Neuronal stem cell (in vitro differentiated cells): ENCODE data around the gene GPBAR1.

Experiments used
- DNase-seq: peaks from one replicate; pipeline ENCODE4 v3.0.0-alpha.2; 2013; ENCODE audit warnings: low spot score
- H2AFZ ChIP-seq: one replicate; pipeline ENCODE4 v1.6.1; 2013; ENCODE audit warnings: mild to moderate bottlenecking, low read length, inconsistent platforms
- H2AK5ac ChIP-seq: 2 replicates; pipeline ENCODE4 v1.6.1; 2013; ENCODE audit warnings: low read depth, mild to moderate bottlenecking, inconsistent platforms, low read length, moderate library complexity, mixed read lengths
- H2BK120ac ChIP-seq: 2 replicates; pipeline ENCODE4 v1.6.1; 2013; ENCODE audit warnings: low read depth, mild to moderate bottlenecking, inconsistent platforms, low read length, moderate library complexity, mixed read lengths
- H2BK12ac ChIP-seq: one replicate; pipeline ENCODE4 v1.6.1; 2013; ENCODE audit warnings: low read length, inconsistent platforms
- H2BK15ac ChIP-seq: 2 replicates; pipeline ENCODE4 v1.6.1; 2013; ENCODE audit warnings: mild to moderate bottlenecking, low read length, inconsistent platforms, mixed read lengths
- H2BK5ac ChIP-seq: one replicate; pipeline ENCODE4 v1.6.1; 2013; ENCODE audit warnings: inconsistent platforms, mild to moderate bottlenecking, low read length, moderate library complexity
- H3K14ac ChIP-seq: one replicate; pipeline ENCODE4 v1.6.1; 2013; ENCODE audit warnings: low read length, inconsistent platforms
- H3K18ac ChIP-seq: 2 replicates; pipeline ENCODE4 v1.6.1; 2013; ENCODE audit warnings: low read length, inconsistent platforms
- H3K23ac ChIP-seq: 2 replicates; pipeline ENCODE4 v1.6.1; 2013; ENCODE audit warnings: low read depth, mild to moderate bottlenecking, mixed read lengths, low read length, inconsistent platforms; ENCODE audit not compliant: poor library complexity
- H3K27ac ChIP-seq: replicated peaks from 3 replicates; pipeline ENCODE4 v1.5.1; 2013; ENCODE audit warnings: low read length, inconsistent platforms
- H3K27me3 ChIP-seq, 3 experiments: 2 replicates each; pipeline ENCODE4 v1.6.1; 2013; ENCODE audit warnings: low read length in 3 of 3, mild to moderate bottlenecking in 2 of 3, inconsistent platforms in 1 of 3, low read depth in 1 of 3, mixed read lengths in 1 of 3, moderate library complexity in 1 of 3; ENCODE audit not compliant: control insufficient read depth in 3 of 3, insufficient read depth in 3 of 3
- H3K36me3 ChIP-seq, 2 donors: replicated peaks in 1 of 2; 2 replicates each; pipeline ENCODE4 v1.6.1; 2013; ENCODE audit warnings: low read length in 2 of 2; ENCODE audit not compliant: control insufficient read depth in 2 of 2, insufficient read depth in 2 of 2
- H3K4ac ChIP-seq: 2 replicates; pipeline ENCODE4 v1.6.1; 2013; ENCODE audit warnings: inconsistent platforms, mild to moderate bottlenecking, low read length, moderate library complexity
- H3K4me1 ChIP-seq, 2 donors: 1 replicate in 1 of 2; 2 replicates in 1 of 2; pipeline ENCODE4 v1.6.1; 2013; ENCODE audit warnings: low read length in 2 of 2, low read depth in 1 of 2; ENCODE audit not compliant: control insufficient read depth in 2 of 2, insufficient read depth in 1 of 2
- H3K4me2 ChIP-seq: one replicate; pipeline ENCODE4 v1.6.1; 2013; ENCODE audit warnings: mild to moderate bottlenecking, low read length, inconsistent platforms; ENCODE audit not compliant: insufficient read depth, poor library complexity, severe bottlenecking
- H3K4me3 ChIP-seq, 2 donors: 2 replicates each; pipeline ENCODE4 v1.5.1; 2013; ENCODE audit warnings: low read length in 2 of 2, mild to moderate bottlenecking in 2 of 2, inconsistent platforms in 1 of 2, moderate library complexity in 1 of 2
- H3K79me1 ChIP-seq: one replicate; pipeline ENCODE4 v1.6.1; 2013; ENCODE audit warnings: low read depth, mild to moderate bottlenecking, inconsistent platforms, low read length, moderate library complexity
- H3K9ac ChIP-seq: one replicate; pipeline ENCODE4 v1.6.1; 2013; ENCODE audit warnings: mild to moderate bottlenecking, low read depth, low read length, inconsistent platforms; ENCODE audit not compliant: poor library complexity
- H3K9me3 ChIP-seq, 2 donors: replicated peaks in 1 of 2; 2 replicates each; pipeline versions ENCODE3 to v1.6.1; 2013; ENCODE audit warnings: low read length in 2 of 2, mild to moderate bottlenecking in 2 of 2, inconsistent platforms in 1 of 2, low read depth in 1 of 2, mixed read lengths in 1 of 2, moderate library complexity in 1 of 2; ENCODE audit not compliant: control insufficient read depth in 2 of 2, insufficient read depth in 1 of 2
- H4K8ac ChIP-seq: one replicate; pipeline ENCODE4 v1.6.1; 2013; ENCODE audit warnings: low read depth, mild to moderate bottlenecking, inconsistent platforms, low read length, moderate library complexity
- H4K91ac ChIP-seq: one replicate; pipeline ENCODE4 v1.6.1; 2013; ENCODE audit warnings: low read length, low read depth, mild to moderate bottlenecking, inconsistent platforms; ENCODE audit not compliant: poor library complexity
- WGBS, 2 donors: extraction: QIAGEN DNeasy Blood & Tissue Kit; methylation state at CpG; one replicate each; pipeline ENCODE4 v1.1.7; 2013; ENCODE audit warnings: missing lambda C conversion rate in 2 of 2, mixed read lengths in 1 of 2; ENCODE audit not compliant: insufficient read length in 2 of 2, insufficient replicate concordance in 1 of 2; ENCODE audit errors: extremely low coverage in 2 of 2; 5-methylcytosine and 5-hydroxymethylcytosine counted together

GPBAR1 gene

GRCh38 chr2:218217360-218218267, 43.2 kb upstream of the GPBAR1 start:
- Histone ChIP-seq H2BK120ac (no peak overlapping the region), H2BK5ac (peak overlapping the region; percentile 96), H3K4ac (no peak overlapping the region), H3K9me3 (no peaks in the 10 kb centered on the region), H3K18ac (peak overlapping the region; percentile 97), H3K4me2 (peak overlapping the region; percentile 59), H3K23ac (peak overlapping the region; percentile 90), H3K14ac (peak overlapping the region; percentile 84), H2AK5ac (peak overlapping the region; percentile 93), H2BK12ac (no peak overlapping the region), H3K79me1 (peaks cover 7% of the 10 kb centered on the region), H3K27me3 (no peaks in the 10 kb centered on the region), H2BK15ac (no peak overlapping the region), H3K9ac (peak overlapping the region; percentile 95), H4K91ac (no peak overlapping the region), H3K4me3 (peak overlapping the region; percentile 90 to 100), H2AFZ (peak overlapping the region; percentile 91), H3K27ac (peak overlapping the region; percentile 23), H4K8ac (no peak overlapping the region), H3K4me1 (peaks cover 2 to 4% of the 10 kb centered on the region in 2 donors), H3K36me3 (peaks cover 0 to 33% of the 10 kb centered on the region in 2 donors)
- peak; percentile 31 for DNase-seq
- WGBS, 2 donors, result no CpG with 5 or more reads among the region's 47 CpGs

- no peak overlapping the region for H2AFZ ChIP-seq
Measured at GRCh38 chr2:218218268-218219185, 42.3 kb upstream of the GPBAR1 start.

GRCh38 chr2:218219934-218220333, 40.9 kb upstream of the GPBAR1 start:
- no peaks in the 10 kb centered on the region for H3K9me3 ChIP-seq
- no peak overlapping the region for H2AK5ac ChIP-seq
- no peak overlapping the region for H3K14ac ChIP-seq
- no CpG with 5 or more reads among the region's 2 CpGs for WGBS, 2 donors
- no peak overlapping the region for H3K18ac ChIP-seq
- H2AFZ ChIP-seq, result no peak overlapping the region
- H2BK5ac ChIP-seq, result no peak overlapping the region
- no peak overlapping the region for H4K91ac ChIP-seq
- no peak overlapping the region for H3K27ac ChIP-seq
- H3K9ac ChIP-seq, result no peak overlapping the region
- peaks cover 7% of the 10 kb centered on the region for H3K79me1 ChIP-seq
- H3K36me3 ChIP-seq, result peaks cover 0 to 57% of the 10 kb centered on the region in 2 donors
- peaks cover 2 to 4% of the 10 kb centered on the region in 2 donors for H3K4me1 ChIP-seq
- H3K4ac ChIP-seq, result no peak overlapping the region
- no peak for DNase-seq
- H4K8ac ChIP-seq, result no peak overlapping the region
- H3K27me3 ChIP-seq, result peaks cover 0 to 2% (median 0%) of the 10 kb centered on the region in 3 experiments
- no peak overlapping the region for H2BK12ac ChIP-seq
- no peak overlapping the region for H3K4me2 ChIP-seq
- H2BK120ac ChIP-seq, result no peak overlapping the region
- no peak overlapping the region for H3K4me3 ChIP-seq
- no peak overlapping the region for H2BK15ac ChIP-seq
- no peak overlapping the region for H3K23ac ChIP-seq

More at GRCh38 chr2:218218268-218219185, 42.3 kb upstream of the GPBAR1 start:
- Histone ChIP-seq H4K91ac (no peak overlapping the region), H2BK5ac (no peak overlapping the region), H3K79me1 (peaks cover 7% of the 10 kb centered on the region), H3K9ac (no peak overlapping the region), H2AK5ac (no peak overlapping the region), H3K27me3 (peaks cover 0 to 2% (median 0%) of the 10 kb centered on the region in 3 experiments), H3K14ac (no peak overlapping the region), H4K8ac (no peak overlapping the region), H3K4me2 (peak overlapping the region; percentile 59), H2BK120ac (no peak overlapping the region), H2BK15ac (no peak overlapping the region), H3K36me3 (peaks cover 0 to 43% of the 10 kb centered on the region in 2 donors), H3K18ac (no peak overlapping the region), H3K9me3 (no peaks in the 10 kb centered on the region), H3K23ac (no peak overlapping the region), H3K4me3 (peak overlapping the region; percentile 90 to 100), H3K27ac (no peak overlapping the region), H3K4ac (no peak overlapping the region), H3K4me1 (peaks cover 2 to 4% of the 10 kb centered on the region in 2 donors), H2BK12ac (no peak overlapping the region)
- WGBS, 2 donors, result no CpG with 5 or more reads among the region's 4 CpGs
- no peak for DNase-seq
